IMR-90 (cell line): ENCODE measurements around the gene OSBP2. TPM values are rescaled to one million over a fixed set of nuclear protein-coding genes. Genes with fewer than 3 reads are reported as not detected.

ENCODE experiments used
- ATAC-seq: fragments of 200-7000 bp; cut with Tn5 transposase; 2 replicates; pipeline ENCODE4 v1.9.1; 2020; ENCODE audit warnings: low read depth, mild to moderate bottlenecking, moderate library complexity
- BruUV-seq: library from RNA; stranded (reverse); fragments of 400-500 nt; replicated peaks from 2 replicates; lab custom pipeline; 2021; lab: Mats Ljungman, UMichigan
- CTCF ChIA-PET: fragments of 300-600 bp; formaldehyde crosslinking; extraction: SDS; loops from one replicate; lab custom pipeline; 2021; ENCODE audit warnings: antibody characterized with exemption; lab: Yijun Ruan, JAX
- POLR2A ChIA-PET: fragments of 300-600 bp; sonication (Branson Sonifier 250); formaldehyde crosslinking; loops from one replicate; lab custom pipeline; 2022; ENCODE audit warnings: antibody characterized with exemption; ENCODE audit not compliant: unreplicated experiment; lab: Charles Lee
- DNase-seq: peaks from one replicate; pipeline ENCODE4 v3.0.0; 2013
- H2AFZ ChIP-seq: replicated peaks from 2 replicates; pipeline ENCODE3; 2013; ENCODE audit warnings: low read length, mild to moderate bottlenecking; ENCODE audit not compliant: poor library complexity
- H2AK5ac ChIP-seq: 2 replicates; pipeline ENCODE4 v1.6.1; 2013; ENCODE audit warnings: low read depth, low read length, inconsistent platforms
- H2AK9ac ChIP-seq: replicated peaks from 2 replicates; pipeline ENCODE3; 2013; ENCODE audit warnings: mild to moderate bottlenecking, low read depth, low read length, moderate library complexity; ENCODE audit not compliant: poor library complexity
- H2BK120ac ChIP-seq: 2 replicates; pipeline ENCODE4 v1.6.1; 2013; ENCODE audit warnings: low read depth, low read length, inconsistent platforms
- H2BK15ac ChIP-seq: 3 replicates; pipeline ENCODE4 v1.6.1; 2013; ENCODE audit warnings: low read depth, low read length, inconsistent platforms
- H2BK20ac ChIP-seq: 2 replicates; pipeline ENCODE4 v1.6.1; 2013; ENCODE audit warnings: low read depth, mild to moderate bottlenecking, inconsistent platforms, low read length, moderate library complexity
- H2BK5ac ChIP-seq: 2 replicates; pipeline ENCODE4 v1.6.1; 2013; ENCODE audit warnings: mild to moderate bottlenecking, low read depth, low read length, inconsistent platforms; ENCODE audit not compliant: poor library complexity, severe bottlenecking
- H3K14ac ChIP-seq: replicated peaks from 2 replicates; pipeline ENCODE4 v1.6.1; 2013; ENCODE audit warnings: low read depth, low read length, inconsistent platforms
- H3K18ac ChIP-seq: 2 replicates; pipeline ENCODE4 v1.6.1; 2013; ENCODE audit warnings: low read depth, low read length, control low read depth
- H3K23ac ChIP-seq: 2 replicates; pipeline ENCODE4 v1.6.1; 2013; ENCODE audit warnings: low read depth, low read length, inconsistent platforms
- H3K27ac ChIP-seq: 2 replicates; pipeline ENCODE4 v1.5.1; 2013; ENCODE audit warnings: mild to moderate bottlenecking, control low read depth, low read length; ENCODE audit not compliant: insufficient read depth
- H3K27me3 ChIP-seq: 2 replicates; pipeline ENCODE4 v1.6.1; 2013; ENCODE audit warnings: low read length; ENCODE audit not compliant: control insufficient read depth, insufficient read depth
- H3K36me3 ChIP-seq: 2 replicates; pipeline ENCODE4 v1.6.1; 2013; ENCODE audit warnings: low read length, mixed read lengths; ENCODE audit not compliant: control insufficient read depth, insufficient read depth
- H3K4ac ChIP-seq: 2 replicates; pipeline ENCODE4 v1.6.1; 2013; ENCODE audit warnings: low read depth, low read length, inconsistent platforms
- H3K4me1 ChIP-seq: 2 replicates; pipeline ENCODE4 v1.6.1; 2013; ENCODE audit warnings: low read length, mixed read lengths; ENCODE audit not compliant: control insufficient read depth, insufficient read depth
- H3K4me2 ChIP-seq: 2 replicates; pipeline ENCODE4 v1.6.1; 2013; ENCODE audit warnings: low read depth, mild to moderate bottlenecking, control low read depth, low read length, moderate library complexity
- H3K4me3 ChIP-seq: 2 replicates; pipeline ENCODE4 v1.5.1; 2013; ENCODE audit warnings: low read depth, mild to moderate bottlenecking, control low read depth, low read length, moderate library complexity; ENCODE audit not compliant: insufficient read depth
- H3K56ac ChIP-seq: 2 replicates; pipeline ENCODE4 v1.6.1; 2013; ENCODE audit warnings: low read length, inconsistent platforms; ENCODE audit not compliant: insufficient read depth; ENCODE audit errors: extremely low read depth
- H3K79me1 ChIP-seq, 2 experiments: 2 replicates each; pipeline ENCODE4 v1.6.1; 2013; ENCODE audit warnings: low read length in 2 of 2, inconsistent platforms in 1 of 2, low read depth in 1 of 2
- H3K9ac ChIP-seq: 2 replicates; pipeline ENCODE4 v1.6.1; 2013; ENCODE audit warnings: low read depth, low read length, control low read depth
- H3K9me1 ChIP-seq: 2 replicates; pipeline ENCODE4 v1.6.1; 2013; ENCODE audit warnings: low read length, inconsistent platforms; ENCODE audit not compliant: insufficient read depth
- H3K9me3 ChIP-seq: 2 replicates; pipeline ENCODE4 v1.6.1; 2013; ENCODE audit warnings: low read length; ENCODE audit not compliant: control insufficient read depth, insufficient read depth
- H4K20me1 ChIP-seq: 2 replicates; pipeline ENCODE4 v1.6.1; 2013; ENCODE audit warnings: low read length, inconsistent platforms; ENCODE audit not compliant: insufficient read depth
- H4K5ac ChIP-seq: 2 replicates; pipeline ENCODE4 v1.6.1; 2013; ENCODE audit warnings: mild to moderate bottlenecking, low read depth, low read length, control low read depth
- H4K8ac ChIP-seq, 2 experiments: 2 replicates each; pipeline ENCODE4 v1.6.1; 2013; ENCODE audit warnings: low read depth in 2 of 2, low read length in 2 of 2, control low read depth in 1 of 2, inconsistent platforms in 1 of 2
- H4K91ac ChIP-seq: 2 replicates; pipeline ENCODE4 v1.6.1; 2013; ENCODE audit warnings: low read depth, low read length, inconsistent platforms; ENCODE audit not compliant: insufficient read depth
- BHLHE40 ChIP-seq: fragments of 150-350 bp; IDR thresholded peaks from 2 replicates; pipeline ENCODE4 v1.6.1; 2016; ENCODE audit warnings: mild to moderate bottlenecking, low read depth, low read length
- CEBPB ChIP-seq: IDR thresholded peaks from 2 replicates; pipeline ENCODE4 v1.6.1; 2012; ENCODE audit warnings: low read depth, low read length, improper control_type of control experiment
- CHD1 ChIP-seq: IDR thresholded peaks from 2 replicates; pipeline ENCODE4 v1.6.1; 2012; ENCODE audit warnings: low read depth, low read length, improper control_type of control experiment
- ELK1 ChIP-seq: fragments of 150-350 bp; IDR thresholded peaks from 2 replicates; pipeline ENCODE4 v1.6.1; 2016; ENCODE audit warnings: low read depth, mild to moderate bottlenecking, low read length, moderate library complexity, borderline replicate concordance
- FOS ChIP-seq: fragments of 150-350 bp; IDR thresholded peaks from 2 replicates; pipeline ENCODE4 v1.6.1; 2016; ENCODE audit warnings: low read depth, low read length
- MAFK ChIP-seq: IDR thresholded peaks from 2 replicates; pipeline ENCODE4 v1.6.1; 2012; ENCODE audit warnings: low read depth, low read length, improper control_type of control experiment
- MAZ ChIP-seq: IDR thresholded peaks from 2 replicates; pipeline ENCODE4 v1.6.1; 2012; ENCODE audit warnings: low read depth, mild to moderate bottlenecking, low read length, improper control_type of control experiment, moderate library complexity, borderline replicate concordance
- MXI1 ChIP-seq: IDR thresholded peaks from 2 replicates; pipeline ENCODE4 v1.6.1; 2012; ENCODE audit warnings: low read depth, mild to moderate bottlenecking, low read length, moderate library complexity, borderline replicate concordance
- NFE2L2 ChIP-seq: fragments of 150-350 bp; IDR thresholded peaks from 2 replicates; pipeline ENCODE4 v1.6.1; 2016; ENCODE audit warnings: low read depth, mild to moderate bottlenecking, low read length
- RAD21 ChIP-seq: IDR thresholded peaks from 2 replicates; pipeline ENCODE4 v1.6.1; 2012; ENCODE audit warnings: low read length, improper control_type of control experiment
- RCOR1 ChIP-seq: IDR thresholded peaks from 2 replicates; pipeline ENCODE4 v1.6.1; 2012; ENCODE audit warnings: mild to moderate bottlenecking, low read length, improper control_type of control experiment; ENCODE audit not compliant: insufficient replicate concordance
- RFX5 ChIP-seq: IDR thresholded peaks from 2 replicates; pipeline ENCODE4 v1.8.0; 2012; ENCODE audit warnings: low read depth, mild to moderate bottlenecking, low read length, moderate library complexity
- SMC3 ChIP-seq: fragments of 150-350 bp; IDR thresholded peaks from 2 replicates; pipeline ENCODE4 v1.6.1; 2016; ENCODE audit warnings: low read depth, mild to moderate bottlenecking, antibody characterized with exemption, low read length, moderate library complexity
- WGBS, 2 experiments: methylation state at CpG; one replicate each; pipeline versions ENCODE4 v1.1.5 to v1.1.7; 2013; ENCODE audit warnings: missing lambda C conversion rate in 2 of 2; ENCODE audit not compliant: insufficient read length in 1 of 2; ENCODE audit errors: extremely low coverage in 2 of 2; 5-methylcytosine and 5-hydroxymethylcytosine counted together
- dilution Hi-C: fragments of 300-500 bp; cut with HindIII; formaldehyde crosslinking; loops from one replicate; pipeline ENCODE4 v1.14.3; 2018; ENCODE audit warnings: low sequenced_read_pairs; ENCODE audit not compliant: unreplicated experiment
- in situ Hi-C: fragments of 300-500 bp; cut with MboI; formaldehyde crosslinking; loops from 3 replicates; pipeline ENCODE4 v1.14.3; 2019; ENCODE audit warnings: low sequenced_read_pairs, inconsistent platforms, mixed read lengths
- intact Hi-C: fragments of 100-400 bp; cut with micrococcal nuclease; formaldehyde crosslinking; loops from 2 replicates; pipeline ENCODE4 v1.10.0; 2022
- polyA plus RNA-seq, 3 experiments: library from polyadenylated mRNA; depleted of rRNA; stranded (reverse); fragments of >200 nt; gene quantifications; 2 replicates each; pipeline ENCODE4 v1.2.3, GENCODE V29; 2012; ENCODE audit warnings: low replicate concordance in 1 of 3
- total RNA-seq: library from RNA; depleted of rRNA; stranded (reverse); fragments of >200 nt; gene quantifications from 2 replicates; pipeline ENCODE4 v1.2.3, GENCODE V29; 2012
- TF ChIP-seq, protein P1 (sequence below): conservative IDR thresholded peaks from 2 replicates; pipeline ENCODE4 v1.5.1; 2012; ENCODE audit warnings: mild to moderate bottlenecking, low read depth, low read length, improper control_type of control experiment

Gene OSBP2
- total and polyA plus RNA-seq, 2 of the 4 experiments (the other 2 are of a cell fraction), result 1.8 to 2.2 TPM

- Histone ChIP-seq H4K20me1 (no peaks in the 10 kb centered on the region), H4K8ac (no peak overlapping the region), H2BK20ac (no peak overlapping the region), H3K9ac (no peak overlapping the region), H2BK5ac (no peak overlapping the region), H3K4me2 (no peak overlapping the region), H2BK120ac (no peak overlapping the region), H3K4me3 (no peak overlapping the region), H3K79me1 (no peaks in the 10 kb centered on the region), H3K23ac (no peak overlapping the region), H3K27ac (no peak overlapping the region), H3K4ac (no peak overlapping the region), H4K5ac (no peak overlapping the region), H3K56ac (no peak overlapping the region), H3K9me3 (no peaks in the 10 kb centered on the region), H2AFZ (peak overlapping the region; percentile 23), H3K27me3 (no peaks in the 10 kb centered on the region; the same call in 1 of the 2 replicates), H2AK5ac (no peak overlapping the region), H3K18ac (no peak overlapping the region), H3K36me3 (no peaks in the 10 kb centered on the region), H2AK9ac (no peak overlapping the region), H3K4me1 (no peaks in the 10 kb centered on the region; the same call in 1 of the 2 replicates), H4K91ac (no peak overlapping the region), H3K14ac (no peak overlapping the region), H3K9me1 (no peaks in the 10 kb centered on the region), H2BK15ac (no peak overlapping the region)
- intact Hi-C loops (no loop called here), in situ Hi-C loops (no loop called here), dilution Hi-C loops (no loop called here)
- DNase-seq (no peak), ATAC-seq (no peak)
- WGBS, 2 experiments, result 100% methylated on average over 1 of the region's 8 CpGs; no CpG with 5 or more reads in 1 of the 2 experiments
- CTCF ChIA-PET, result no interaction called here
- TF ChIP-seq, protein P1, sequence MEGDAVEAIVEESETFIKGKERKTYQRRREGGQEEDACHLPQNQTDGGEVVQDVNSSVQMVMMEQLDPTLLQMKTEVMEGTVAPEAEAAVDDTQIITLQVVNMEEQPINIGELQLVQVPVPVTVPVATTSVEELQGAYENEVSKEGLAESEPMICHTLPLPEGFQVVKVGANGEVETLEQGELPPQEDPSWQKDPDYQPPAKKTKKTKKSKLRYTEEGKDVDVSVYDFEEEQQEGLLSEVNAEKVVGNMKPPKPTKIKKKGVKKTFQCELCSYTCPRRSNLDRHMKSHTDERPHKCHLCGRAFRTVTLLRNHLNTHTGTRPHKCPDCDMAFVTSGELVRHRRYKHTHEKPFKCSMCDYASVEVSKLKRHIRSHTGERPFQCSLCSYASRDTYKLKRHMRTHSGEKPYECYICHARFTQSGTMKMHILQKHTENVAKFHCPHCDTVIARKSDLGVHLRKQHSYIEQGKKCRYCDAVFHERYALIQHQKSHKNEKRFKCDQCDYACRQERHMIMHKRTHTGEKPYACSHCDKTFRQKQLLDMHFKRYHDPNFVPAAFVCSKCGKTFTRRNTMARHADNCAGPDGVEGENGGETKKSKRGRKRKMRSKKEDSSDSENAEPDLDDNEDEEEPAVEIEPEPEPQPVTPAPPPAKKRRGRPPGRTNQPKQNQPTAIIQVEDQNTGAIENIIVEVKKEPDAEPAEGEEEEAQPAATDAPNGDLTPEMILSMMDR, result no peak
- no peak for TF ChIP-seq NFE2L2
- no peak for TF ChIP-seq ELK1
- TF ChIP-seq FOS, result no peak
- no peak for TF ChIP-seq RAD21
- TF ChIP-seq CHD1, result no peak
- no peak for TF ChIP-seq MXI1
- no peak for TF ChIP-seq RCOR1
- no peak for TF ChIP-seq CEBPB
- TF ChIP-seq RFX5, result no peak
- no peak for TF ChIP-seq MAFK
- TF ChIP-seq BHLHE40, result no peak
- TF ChIP-seq MAZ, result no peak
- no peak for TF ChIP-seq SMC3
- no TSS peak for BruUV-seq
- POLR2A ChIA-PET, result no interaction called here
Observed at GRCh38 chr22:30880181-30880601, 185.5 kb downstream of the OSBP2 start.
